Smooth muscle cell (in vitro differentiated cells): Measurements from ENCODE around the gene B3GNT5. TPM values are rescaled to one million over a fixed set of nuclear protein-coding genes. Genes with fewer than 3 reads are reported as not detected.

Experiments used
- DNase-seq: peaks from one replicate; lab custom pipeline; 2025; ENCODE audit not compliant: unreplicated experiment; lab: John Stamatoyannopoulos, UW
- H2AFZ ChIP-seq: fragments of 200-600 bp; sonication (generic); 2 replicates; pipeline ENCODE4 v1.6.0; 2016; ENCODE audit warnings: antibody characterized with exemption, low read depth, mild to moderate bottlenecking
- H3F3A ChIP-seq: fragments of 200-600 bp; sonication (generic); 2 replicates; pipeline ENCODE4 v1.6.0; 2017; ENCODE audit warnings: antibody characterized with exemption, low read depth
- H3K27ac ChIP-seq: fragments of 200-600 bp; sonication (generic); 2 replicates; pipeline ENCODE4 v1.5.1; 2016; ENCODE audit warnings: low read depth, mild to moderate bottlenecking
- H3K27me3 ChIP-seq: fragments of 200-600 bp; sonication (generic); 2 replicates; pipeline ENCODE4 v1.6.1; 2016; ENCODE audit warnings: low read depth, mild to moderate bottlenecking
- H3K36me3 ChIP-seq: fragments of 200-600 bp; sonication (generic); 2 replicates; pipeline ENCODE4 v1.5.1; 2016; ENCODE audit warnings: low read depth
- H3K4me1 ChIP-seq: fragments of 200-600 bp; sonication (generic); 2 replicates; pipeline ENCODE4 v1.5.1; 2016; ENCODE audit warnings: low read depth
- H3K4me2 ChIP-seq: fragments of 200-600 bp; sonication (generic); 2 replicates; pipeline ENCODE4 v1.6.0; 2016; ENCODE audit warnings: mild to moderate bottlenecking
- H3K4me3 ChIP-seq: fragments of 200-600 bp; sonication (generic); 2 replicates; pipeline ENCODE4 v1.5.1; 2016; ENCODE audit warnings: mild to moderate bottlenecking
- H3K79me2 ChIP-seq: fragments of 200-600 bp; sonication (generic); 2 replicates; pipeline ENCODE4 v1.6.0; 2016; ENCODE audit warnings: low read depth, mild to moderate bottlenecking
- H3K9ac ChIP-seq: fragments of 200-600 bp; sonication (generic); 2 replicates; pipeline ENCODE4 v1.6.0; 2016; ENCODE audit warnings: low read depth
- H3K9me3 ChIP-seq: fragments of 200-600 bp; sonication (generic); replicated peaks from 2 replicates; pipeline ENCODE4 v1.5.1; 2016; ENCODE audit warnings: low read depth
- H4K20me1 ChIP-seq: fragments of 200-600 bp; sonication (generic); 2 replicates; pipeline ENCODE4 v1.6.0; 2016; ENCODE audit warnings: low read depth
- CTCF ChIP-seq: fragments of 200-600 bp; sonication (generic); IDR thresholded peaks from 2 replicates; pipeline ENCODE4 v1.5.1; 2017; ENCODE audit warnings: borderline replicate concordance, mild to moderate bottlenecking, antibody characterized with exemption; ENCODE audit not compliant: insufficient read depth, poor library complexity, severe bottlenecking
- WGBS: methylation state at CpG from one replicate; pipeline ENCODE4 v1.1.7; 2016; ENCODE audit warnings: low lambda C conversion rate; 5-methylcytosine and 5-hydroxymethylcytosine counted together
- polyA plus RNA-seq: library from polyadenylated mRNA; unstranded; fragments of >200 nt; fragmentation: Nextera tagmentation; extraction: Ambion mirVana; gene quantifications from 2 replicates; pipeline ENCODE4 v1.2.1, GENCODE V29; 2016
- total RNA-seq: library from RNA; depleted of rRNA; stranded (reverse); fragments of >200 nt; gene quantifications from 2 replicates; pipeline ENCODE4 v1.2.3, GENCODE V29; 2014

The B3GNT5 gene
- total and polyA plus RNA-seq, 2 experiments from 2014 or later = 7.2 to 11.5 TPM

GRCh38 chr3:183308751-183309150, 55.7 kb downstream of the B3GNT5 start:
- DNase-seq = no peak
- no peak overlapping the region for H3K4me2 ChIP-seq
- no peak overlapping the region for H3K9ac ChIP-seq
- H4K20me1 ChIP-seq = no peaks in the 10 kb centered on the region
- 82% methylated on average over 5 of the region's 5 CpGs for WGBS
- no peak overlapping the region for H3K27ac ChIP-seq
- H3K4me1 ChIP-seq = no peaks in the 10 kb centered on the region
- H3K4me3 ChIP-seq = no peak overlapping the region
- no peak overlapping the region for H2AFZ ChIP-seq
- no peak for TF ChIP-seq CTCF
- no peaks in the 10 kb centered on the region for H3K79me2 ChIP-seq
- peaks cover 11% of the 10 kb centered on the region for H3F3A ChIP-seq
- no peaks in the 10 kb centered on the region for H3K9me3 ChIP-seq
- H3K27me3 ChIP-seq = no peaks in the 10 kb centered on the region
- no peaks in the 10 kb centered on the region for H3K36me3 ChIP-seq

GRCh38 chr3:183309276-183309675, 56.2 kb downstream of the B3GNT5 start:
- H3K9me3 ChIP-seq = no peaks in the 10 kb centered on the region
- DNase-seq = no peak
- no peaks in the 10 kb centered on the region for H3K36me3 ChIP-seq
- no peak overlapping the region for H3K9ac ChIP-seq
- H3K4me2 ChIP-seq = no peak overlapping the region
- H2AFZ ChIP-seq = no peak overlapping the region
- H3K4me1 ChIP-seq = no peaks in the 10 kb centered on the region
- peaks cover 11% of the 10 kb centered on the region for H3F3A ChIP-seq
- H3K79me2 ChIP-seq = no peaks in the 10 kb centered on the region
- 92% methylated on average over 5 of the region's 5 CpGs for WGBS
- H3K27me3 ChIP-seq = no peaks in the 10 kb centered on the region
- H3K4me3 ChIP-seq = no peak overlapping the region
- no peaks in the 10 kb centered on the region for H4K20me1 ChIP-seq
- no peak for TF ChIP-seq CTCF
- no peak overlapping the region for H3K27ac ChIP-seq

- TF ChIP-seq CTCF = no peak
- Histone ChIP-seq H3K9ac (no peak overlapping the region), H2AFZ (no peak overlapping the region), H3K36me3 (no peaks in the 10 kb centered on the region), H3K27me3 (no peaks in the 10 kb centered on the region), H3F3A (peaks cover 11% of the 10 kb centered on the region), H3K9me3 (no peaks in the 10 kb centered on the region), H4K20me1 (no peaks in the 10 kb centered on the region), H3K4me1 (no peaks in the 10 kb centered on the region), H3K4me3 (no peak overlapping the region), H3K79me2 (no peaks in the 10 kb centered on the region), H3K4me2 (no peak overlapping the region), H3K27ac (no peak overlapping the region)
- DNase-seq = no peak
- 96% methylated on average over 3 of the region's 3 CpGs for WGBS
Measured at GRCh38 chr3:183310936-183311335, 57.9 kb downstream of the B3GNT5 start.

- H3K79me2 ChIP-seq = no peaks in the 10 kb centered on the region
- H3K27me3 ChIP-seq = no peaks in the 10 kb centered on the region
- no peaks in the 10 kb centered on the region for H3K36me3 ChIP-seq
- no peak overlapping the region for H3K4me3 ChIP-seq
- H3K4me2 ChIP-seq = no peak overlapping the region
- no peak overlapping the region for H3K27ac ChIP-seq
- no peak for TF ChIP-seq CTCF
- no peak for DNase-seq
- no peak overlapping the region for H2AFZ ChIP-seq
- H3K9me3 ChIP-seq = no peaks in the 10 kb centered on the region
- no peak overlapping the region for H3K9ac ChIP-seq
- 86% methylated on average over 2 of the region's 2 CpGs for WGBS
- H3F3A ChIP-seq = peaks cover 7% of the 10 kb centered on the region
- H3K4me1 ChIP-seq = no peaks in the 10 kb centered on the region
- no peaks in the 10 kb centered on the region for H4K20me1 ChIP-seq
Measured at GRCh38 chr3:183312433-183312832, 59.4 kb downstream of the B3GNT5 start.
